ENCODE measurements around the gene ACIN1.
A peak's percentile ranks its signal among the peaks of the same experiment; 100 is the strongest.

The ACIN1 gene

DNA sequence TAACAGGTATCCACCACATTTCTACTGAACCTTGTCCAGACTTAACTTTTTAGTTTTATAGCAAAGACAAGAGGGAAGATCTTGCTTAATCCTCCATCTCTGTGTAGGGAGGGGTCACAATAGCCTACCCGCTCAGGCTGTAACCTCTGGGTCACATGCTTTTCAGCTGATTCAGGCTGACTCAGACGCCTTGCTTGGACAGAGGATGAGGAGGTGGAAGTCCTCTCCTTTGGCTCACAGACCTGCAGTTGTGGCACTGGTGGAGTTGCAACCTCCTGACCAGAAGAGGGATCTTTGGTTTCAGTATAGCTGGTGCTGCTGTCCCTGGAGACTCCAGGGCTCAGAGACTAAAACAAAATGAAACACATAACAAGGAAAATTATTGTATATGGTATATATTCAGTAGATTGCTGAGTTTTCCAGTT is 16.2 kb downstream of the ACIN1 start:
- peak; percentile 99 for DNase-seq (ENCODE audit: low read depth)

DNA sequence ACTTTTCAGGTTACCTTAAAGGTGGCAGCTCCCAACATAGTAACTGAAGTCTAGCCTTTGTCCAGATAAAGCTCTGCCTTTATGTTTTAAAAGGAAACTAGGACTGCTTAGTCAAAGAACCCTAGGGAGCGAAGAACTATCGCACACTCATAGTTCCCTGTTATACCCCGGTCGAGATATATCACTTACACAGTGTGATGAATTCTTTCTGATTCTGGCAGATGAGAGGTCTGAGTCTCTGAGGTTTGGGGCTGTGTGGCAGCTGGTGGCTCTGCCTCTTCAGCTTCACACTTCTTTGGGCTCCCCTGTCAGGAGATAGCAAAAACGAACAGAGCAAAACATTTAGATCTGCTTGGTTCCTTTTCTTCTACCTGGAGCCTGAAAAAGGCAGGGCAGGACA is 17.0 kb downstream of the ACIN1 start:
- no peak for DNase-seq (ENCODE audit: low read depth)

DNA sequence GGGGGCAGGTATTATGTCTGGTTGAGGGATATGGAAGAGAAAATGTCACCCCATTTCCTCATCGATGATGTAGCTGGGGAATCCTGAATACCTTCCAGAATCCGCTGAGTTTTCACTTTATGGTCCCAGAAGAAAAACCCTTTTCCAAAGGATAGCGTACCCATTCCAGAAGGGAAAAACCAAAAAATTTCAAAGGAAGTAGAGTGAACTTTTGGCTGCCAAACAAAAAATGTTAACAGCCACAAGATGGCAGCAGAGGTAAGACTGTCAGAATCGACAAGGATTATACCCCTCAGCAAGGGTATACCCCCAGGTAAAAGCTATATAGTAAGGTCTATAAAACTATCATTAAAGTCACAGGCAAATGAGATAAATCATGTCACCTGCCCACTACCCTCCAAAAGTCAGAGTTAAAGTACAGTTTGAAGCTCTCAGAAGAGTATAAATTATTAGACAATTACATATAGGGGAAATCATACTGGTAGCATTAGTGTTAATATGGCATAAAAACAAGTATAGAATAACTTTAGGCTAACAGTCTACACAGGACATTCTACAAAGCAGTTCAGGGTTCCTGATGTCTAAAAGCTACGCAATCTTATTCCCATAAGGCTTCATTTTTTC is 18.0 kb downstream of the ACIN1 start:
- peak; percentile 55 for DNase-seq (ENCODE audit: low read depth)

DNA sequence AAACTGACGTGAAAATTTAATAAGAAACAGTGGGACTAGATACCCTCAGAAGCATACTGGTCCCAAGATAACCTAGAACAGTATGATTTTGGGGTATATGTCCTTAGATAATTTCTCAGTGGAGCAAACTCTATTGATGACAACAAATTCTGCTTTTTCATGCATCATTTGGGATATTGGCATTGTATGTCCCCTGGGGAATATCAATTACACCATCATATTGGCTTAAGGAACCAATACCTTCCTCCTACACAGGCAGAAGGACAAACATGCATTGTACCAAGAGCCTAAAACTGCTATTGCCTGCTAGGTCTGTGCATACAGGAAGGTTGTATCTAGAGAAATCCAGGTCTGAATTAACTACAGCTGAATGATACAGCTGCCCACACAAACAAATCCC is 20.0 kb downstream of the ACIN1 start:
- DNase-seq (ENCODE audit: low read depth) = no peak

DNA sequence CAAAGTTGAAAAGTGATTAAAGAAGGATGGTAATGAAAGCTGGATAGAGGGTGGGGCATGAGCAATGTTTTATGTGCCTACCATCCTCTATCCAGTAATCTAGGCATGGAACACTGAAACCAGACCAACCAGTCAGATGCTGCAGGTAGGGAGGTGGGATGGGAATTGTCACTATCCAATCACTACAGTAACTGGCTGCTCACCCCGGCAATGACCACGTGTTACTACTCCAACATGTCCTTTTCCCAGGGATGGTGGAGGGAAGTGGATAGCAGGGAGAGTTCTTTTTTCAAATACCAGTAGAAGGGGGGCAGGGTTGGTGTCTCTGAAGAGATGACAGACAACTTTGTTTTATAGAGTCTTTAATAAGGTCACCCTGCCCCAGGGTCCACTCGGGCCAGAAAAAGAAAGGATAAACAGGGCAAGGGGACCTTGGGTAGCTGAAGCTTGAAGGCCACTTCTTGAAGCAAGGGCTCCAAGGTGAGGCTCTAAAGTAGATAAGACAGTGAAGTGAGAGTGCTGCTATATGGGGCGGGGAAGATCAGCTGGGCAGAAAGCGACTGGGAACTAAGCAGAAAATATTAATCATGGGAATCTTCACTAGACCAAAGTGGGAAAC is 22.9 kb downstream of the ACIN1 start:
- DNase-seq (ENCODE audit: low read depth) = peak; percentile 33

DNA sequence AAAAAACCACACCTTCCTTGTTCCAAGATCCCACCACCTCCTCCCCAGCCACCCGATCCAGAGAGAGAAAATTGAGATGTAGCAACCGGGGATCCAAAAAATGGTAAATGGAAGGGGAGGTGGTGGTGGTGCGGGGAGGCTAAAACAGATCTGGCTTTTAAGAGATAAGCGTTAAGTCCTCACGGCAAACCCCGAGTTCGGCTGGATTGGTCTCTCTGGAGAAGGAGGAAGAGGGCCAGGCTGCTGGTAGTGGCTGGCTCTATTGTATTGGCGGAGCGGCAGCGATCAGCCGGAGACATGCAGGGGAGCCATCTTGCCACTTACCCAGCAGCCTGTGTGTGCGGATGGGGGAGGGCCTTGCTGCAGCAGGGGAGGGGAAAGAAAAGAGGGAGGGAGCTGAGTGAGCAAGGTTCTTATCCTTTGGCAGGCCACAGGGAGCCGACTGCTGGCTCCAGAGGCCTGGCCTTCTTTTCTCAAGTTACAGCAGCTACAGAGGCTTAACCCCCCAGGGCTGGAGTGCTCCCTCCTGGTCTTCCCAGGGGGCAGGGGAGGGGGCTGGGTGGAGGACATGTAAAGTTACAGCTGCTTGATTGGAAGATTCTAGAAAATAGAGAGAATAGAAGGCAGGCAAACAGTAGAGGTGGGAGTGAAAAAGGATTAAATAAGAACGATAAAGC is 23.6 kb downstream of the ACIN1 start:
- peak; percentile 93 for DNase-seq (ENCODE audit: low read depth)

DNA sequence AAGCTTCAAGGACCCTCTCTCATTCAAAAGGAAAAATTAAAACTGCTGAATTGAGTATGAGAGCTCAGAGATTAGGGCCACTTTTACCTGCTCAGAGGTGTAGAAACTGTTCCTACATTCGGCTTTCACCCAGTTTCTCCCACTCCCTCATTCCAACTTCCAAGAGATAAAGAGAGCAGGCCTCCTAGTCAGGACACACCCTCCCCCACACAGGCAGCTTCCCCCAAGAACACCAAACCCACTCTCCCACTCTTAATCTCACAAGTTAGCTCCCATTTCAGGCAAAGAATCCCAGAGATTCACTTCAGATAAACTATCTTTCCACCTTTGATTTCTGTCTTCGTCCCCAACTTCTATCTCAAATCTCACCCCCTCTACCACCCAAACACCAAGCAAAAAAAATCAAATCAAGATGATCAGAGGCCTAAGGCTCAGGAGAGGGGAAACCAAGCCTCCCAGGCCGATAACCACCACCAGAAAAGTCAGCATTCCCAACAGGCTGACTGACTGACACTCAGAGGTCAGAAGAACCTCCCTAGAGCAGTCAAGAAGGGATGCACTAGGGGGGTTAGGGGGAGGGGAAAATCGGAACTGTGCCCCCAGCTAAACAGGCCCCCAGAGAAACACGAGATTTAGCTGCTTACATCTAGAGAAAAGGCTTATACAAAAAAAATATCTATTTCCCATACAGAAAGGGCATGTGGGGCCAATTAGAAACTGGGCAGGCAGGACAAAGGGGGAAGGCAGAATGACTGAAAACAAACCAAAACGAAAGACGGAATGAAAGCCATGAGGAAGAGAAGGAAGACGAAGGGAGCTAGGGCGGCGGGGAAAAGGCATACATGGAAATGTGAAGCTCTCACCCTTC is 24.4 kb downstream of the ACIN1 start:
- DNase-seq (ENCODE audit: low read depth) = peak; percentile 28

DNA sequence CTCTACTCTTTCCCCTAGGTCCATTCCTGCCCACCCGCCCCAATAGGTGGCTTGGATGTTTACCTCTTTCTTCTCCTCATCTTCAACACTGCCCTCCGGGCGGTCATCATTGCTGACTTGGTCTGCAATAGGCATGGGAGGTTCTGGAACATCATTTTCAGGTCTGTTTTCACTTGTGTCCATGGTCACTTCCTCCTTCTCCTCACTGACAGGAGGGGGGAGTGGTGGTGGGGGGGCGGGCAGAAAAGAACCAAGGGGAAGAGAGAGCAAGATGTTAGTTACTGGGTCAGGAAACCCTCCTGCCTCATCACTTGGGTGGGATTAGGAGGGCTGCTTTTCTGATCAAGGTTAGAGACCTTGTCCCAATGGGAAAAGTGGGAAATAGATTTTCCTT is 25.5 kb downstream of the ACIN1 start:
- DNase-seq (ENCODE audit: low read depth) = no peak

DNA sequence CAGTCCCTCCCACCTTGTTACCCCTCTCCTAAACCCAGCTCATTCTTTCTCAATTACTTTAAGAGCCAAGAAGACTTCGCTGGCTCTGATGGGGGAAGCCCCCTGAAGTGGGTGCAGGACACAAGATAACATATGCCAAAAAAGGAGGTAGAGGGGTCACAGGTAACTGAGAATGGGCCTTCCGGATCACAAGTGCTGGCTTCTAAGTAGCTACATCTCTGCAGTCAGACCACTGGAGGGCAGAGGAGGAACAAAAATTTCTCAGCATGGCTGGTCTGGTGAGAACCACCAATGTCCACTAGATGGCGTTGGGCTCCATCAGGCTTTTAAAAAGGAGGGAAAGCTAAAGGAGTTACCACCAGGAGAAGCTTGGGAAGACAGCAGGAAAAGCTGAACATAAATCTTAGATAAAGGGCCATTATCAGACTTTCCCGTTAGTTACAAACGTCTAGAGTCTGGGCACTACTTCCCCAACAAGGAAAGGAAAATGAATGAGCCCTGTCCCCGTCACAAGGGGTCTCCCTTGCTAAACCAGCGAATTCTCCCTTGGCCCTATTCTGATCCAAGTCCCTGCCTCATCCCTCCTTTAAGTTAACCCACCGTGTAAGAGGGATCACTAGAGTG is 26.0 kb downstream of the ACIN1 start:
- peak; percentile 93 for DNase-seq (ENCODE audit: low read depth)

DNA sequence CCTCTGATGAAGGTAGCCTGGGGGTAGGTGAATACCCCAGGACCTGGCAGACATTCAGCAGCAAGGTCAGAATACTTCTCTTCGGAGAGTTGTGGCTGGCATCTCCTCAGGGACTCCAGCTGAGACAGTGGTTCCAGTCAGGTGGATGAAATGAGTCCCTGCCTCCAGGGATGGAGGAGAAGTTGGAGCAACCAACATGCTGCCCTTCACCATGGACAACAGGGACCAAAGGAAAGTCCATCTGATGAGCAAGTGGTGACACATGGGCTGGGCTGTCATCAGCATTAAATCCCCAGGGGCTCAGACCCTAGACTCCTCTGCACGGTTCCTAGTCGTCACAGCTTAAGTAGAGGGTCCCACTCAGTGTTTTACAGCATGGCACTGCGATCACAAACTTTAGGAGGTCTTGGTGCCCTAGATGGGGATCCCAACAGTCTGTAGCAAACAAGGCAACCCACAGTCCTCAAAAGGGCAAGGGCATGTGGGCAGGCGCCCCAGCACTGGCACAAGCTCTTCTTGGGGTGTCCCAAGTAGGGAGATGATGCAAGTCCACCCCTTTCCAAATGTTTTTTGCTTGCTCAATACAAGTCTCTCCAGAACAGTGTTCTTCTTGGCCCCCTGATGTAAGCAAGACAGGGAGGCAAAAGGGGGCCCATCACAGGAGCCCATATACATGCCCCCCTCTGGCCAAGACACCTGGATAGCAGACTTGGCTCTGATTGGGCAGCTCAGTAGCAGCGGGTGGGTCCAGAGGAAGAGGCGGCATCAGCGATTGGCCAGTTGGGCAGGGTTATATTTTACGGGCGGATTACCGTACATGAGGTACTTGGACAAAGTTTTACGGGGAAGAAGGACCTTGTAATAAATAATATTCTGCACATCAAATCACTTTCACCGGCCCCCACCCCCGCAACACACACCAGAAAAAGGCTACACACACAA is 26.8 kb downstream of the ACIN1 start:
- peak; percentile 18 for DNase-seq (ENCODE audit: low read depth)

DNA sequence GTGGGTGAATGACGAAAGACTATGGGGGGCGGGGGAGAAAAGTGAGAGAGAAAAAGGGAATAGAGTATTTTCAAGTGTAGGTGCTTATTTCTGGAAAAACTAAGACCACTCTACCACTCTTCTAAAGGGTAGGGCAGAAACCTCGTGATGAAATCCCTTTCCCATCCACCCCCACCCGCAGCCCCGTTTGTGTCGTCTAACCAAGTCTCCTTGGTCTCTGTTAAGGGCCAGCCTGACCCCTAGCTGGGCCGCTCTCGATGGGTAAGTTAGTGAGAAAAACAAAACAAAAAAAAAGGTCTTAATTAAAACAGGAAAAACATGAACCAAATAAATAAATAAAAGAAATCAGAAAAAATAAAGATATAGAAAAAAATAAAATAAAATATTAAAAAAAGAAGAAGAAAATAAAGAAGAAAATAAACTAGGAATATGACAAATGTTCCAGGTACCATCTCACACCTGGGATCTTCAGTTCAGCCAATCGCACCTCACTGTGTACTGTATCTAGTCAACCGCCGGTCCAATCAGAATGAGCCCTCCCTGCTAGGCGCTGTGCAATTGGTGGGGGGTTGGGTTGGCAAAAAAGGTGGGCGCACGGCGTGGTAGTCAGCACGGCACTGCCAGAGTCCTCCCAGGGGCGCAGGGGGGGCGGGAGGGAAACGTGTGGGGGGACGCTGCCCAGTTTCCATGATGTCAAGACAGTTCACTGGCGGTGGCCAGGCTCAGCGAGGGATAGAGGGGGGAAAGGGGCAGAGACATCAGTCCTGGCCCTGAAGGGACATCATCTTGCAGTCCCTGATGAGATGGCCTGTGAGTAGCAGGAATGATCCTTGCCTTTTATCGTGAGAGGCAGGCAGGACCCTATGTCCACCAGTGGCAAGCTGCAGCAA is 27.8 kb downstream of the ACIN1 start:
- no peak for DNase-seq (ENCODE audit: low read depth)

DNA sequence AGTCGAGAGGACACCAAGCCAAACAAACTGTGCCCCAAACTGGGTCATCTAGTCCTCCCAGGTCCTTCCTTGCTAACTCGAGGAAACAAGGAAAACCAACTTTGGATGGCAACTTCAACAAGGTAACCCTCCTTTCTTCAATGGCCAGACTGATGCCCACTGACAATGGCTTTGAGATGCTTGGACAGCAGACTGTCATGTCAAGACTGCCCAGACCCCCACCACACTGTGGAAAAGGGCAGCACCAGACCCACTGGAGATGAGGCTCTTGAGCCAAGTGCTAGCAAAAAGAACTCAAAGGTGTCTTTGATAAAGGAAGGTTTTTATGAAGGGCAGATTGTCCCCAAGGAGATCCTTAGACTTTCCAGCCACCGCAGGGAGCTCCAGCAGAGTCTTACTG is 28.6 kb downstream of the ACIN1 start:
- DNase-seq (ENCODE audit: low read depth) = no peak

DNA sequence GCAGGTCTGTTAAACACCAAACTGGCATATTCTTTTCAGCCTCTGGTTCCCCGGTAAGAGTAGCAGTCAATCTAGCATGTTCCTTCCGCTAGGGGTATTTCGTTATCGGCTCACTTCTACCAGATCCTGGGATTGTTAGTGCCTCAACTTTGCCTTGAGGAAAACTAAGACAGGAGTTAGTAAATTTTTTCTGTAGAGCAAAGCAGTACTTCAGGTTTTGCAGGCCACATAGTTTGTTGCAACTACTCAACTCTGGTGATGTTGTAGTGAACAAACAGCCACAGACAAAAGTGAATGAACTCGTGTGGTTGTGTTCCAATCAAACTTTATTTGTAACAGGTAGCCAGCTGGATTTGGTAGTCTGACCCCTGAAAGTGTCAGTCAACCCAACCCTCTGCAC is 31.3 kb downstream of the ACIN1 start:
- no peak for DNase-seq (ENCODE audit: low read depth)

DNA sequence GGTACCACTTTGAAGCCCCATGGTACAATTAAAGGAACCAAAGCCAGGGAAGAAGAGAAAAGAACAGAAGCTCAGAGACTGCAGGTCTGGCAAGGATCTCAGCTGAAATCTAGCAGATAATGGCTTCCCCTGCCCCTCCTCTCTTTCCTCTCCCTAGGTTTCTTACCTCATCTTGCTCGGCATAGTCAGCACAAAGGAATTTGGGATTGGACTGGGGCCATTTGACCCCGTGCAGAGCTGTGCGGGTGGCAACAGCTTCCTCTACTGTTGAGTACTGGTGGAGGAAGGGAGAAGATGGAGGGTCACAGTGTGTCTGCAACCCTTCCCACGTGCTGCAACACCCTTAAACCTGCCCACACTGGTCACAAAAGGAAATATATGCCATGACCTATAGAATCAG is 32.9 kb downstream of the ACIN1 start:
- peak; percentile 97 for DNase-seq (ENCODE audit: low read depth)

DNA sequence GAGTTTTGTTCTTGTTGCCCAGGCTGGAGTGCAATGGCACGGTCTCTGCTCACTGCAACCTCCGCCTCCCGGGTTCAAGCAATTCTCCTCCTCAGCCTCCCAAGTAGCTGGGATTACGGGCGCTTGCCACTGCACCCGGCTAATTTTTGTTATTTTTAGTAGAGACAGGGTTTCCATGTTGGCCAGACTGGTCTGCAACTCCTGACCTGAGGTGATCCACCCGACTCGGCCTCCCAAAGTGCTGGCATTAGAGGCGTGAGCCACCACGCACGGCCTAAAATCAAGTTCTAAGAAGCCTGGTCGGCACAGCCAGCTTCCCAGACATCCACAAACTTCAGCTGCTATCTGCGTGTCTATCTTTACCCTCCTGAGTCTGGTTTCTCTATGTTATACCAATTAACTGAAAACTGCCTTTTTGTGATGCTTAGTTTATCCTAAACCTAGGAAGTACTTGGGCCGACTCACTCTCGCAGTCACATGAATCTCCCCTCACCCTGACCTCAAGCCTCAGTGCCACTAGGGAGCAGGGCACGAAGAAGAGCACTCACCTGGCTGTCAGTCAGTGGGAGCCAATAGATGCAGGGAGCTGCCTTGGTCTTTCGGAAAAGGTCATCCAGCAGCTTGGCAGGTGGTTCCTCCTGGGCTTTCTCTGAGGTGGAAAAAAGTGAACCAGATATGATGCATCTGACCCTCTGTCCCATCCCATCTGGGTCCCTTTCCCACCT is 34.2 kb downstream of the ACIN1 start:
- DNase-seq (ENCODE audit: low read depth) = no peak

DNA sequence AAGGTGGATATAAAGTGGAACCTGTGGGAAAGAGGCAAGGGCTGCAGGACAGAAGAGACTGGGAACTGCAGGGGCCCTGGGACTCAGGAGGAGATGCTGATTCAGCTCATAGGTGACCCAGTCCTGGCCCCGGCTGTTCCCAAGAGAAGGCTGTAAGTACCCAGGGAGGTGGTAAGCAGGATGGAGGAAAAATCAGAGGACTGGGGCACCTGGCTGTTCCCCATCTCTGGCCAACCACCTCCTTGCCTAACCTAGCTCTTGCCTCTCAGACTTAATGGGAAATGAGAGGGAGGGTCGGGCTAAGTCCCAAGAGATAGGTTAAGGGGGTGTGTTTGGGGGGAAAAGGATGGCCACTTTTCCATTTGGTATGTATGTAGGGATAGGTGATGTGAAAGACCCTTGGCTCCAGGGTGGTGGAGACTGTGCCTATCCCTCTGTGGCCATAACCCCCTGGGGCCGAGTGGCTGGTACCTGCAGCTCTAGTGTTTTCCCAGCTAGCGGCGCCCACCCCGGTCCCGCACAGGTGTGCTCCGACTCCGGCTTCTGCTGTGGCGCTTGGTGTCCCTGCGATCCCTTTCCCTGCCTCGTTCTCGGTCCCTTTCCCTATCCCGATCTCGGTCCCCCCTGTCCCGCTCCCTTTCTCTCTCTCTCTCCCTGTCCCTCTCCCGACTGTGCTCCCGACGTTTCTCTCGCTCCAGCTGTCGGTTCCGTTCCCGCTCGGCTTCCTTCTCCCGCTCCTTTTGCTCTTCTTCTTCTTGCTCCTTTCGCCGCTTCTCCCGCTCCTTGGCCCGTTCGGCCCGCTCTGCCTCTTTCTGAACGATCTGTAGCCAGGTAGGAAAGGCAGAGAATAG is 36.1 kb downstream of the ACIN1 start:
- no peak for DNase-seq (ENCODE audit: low read depth)

DNA sequence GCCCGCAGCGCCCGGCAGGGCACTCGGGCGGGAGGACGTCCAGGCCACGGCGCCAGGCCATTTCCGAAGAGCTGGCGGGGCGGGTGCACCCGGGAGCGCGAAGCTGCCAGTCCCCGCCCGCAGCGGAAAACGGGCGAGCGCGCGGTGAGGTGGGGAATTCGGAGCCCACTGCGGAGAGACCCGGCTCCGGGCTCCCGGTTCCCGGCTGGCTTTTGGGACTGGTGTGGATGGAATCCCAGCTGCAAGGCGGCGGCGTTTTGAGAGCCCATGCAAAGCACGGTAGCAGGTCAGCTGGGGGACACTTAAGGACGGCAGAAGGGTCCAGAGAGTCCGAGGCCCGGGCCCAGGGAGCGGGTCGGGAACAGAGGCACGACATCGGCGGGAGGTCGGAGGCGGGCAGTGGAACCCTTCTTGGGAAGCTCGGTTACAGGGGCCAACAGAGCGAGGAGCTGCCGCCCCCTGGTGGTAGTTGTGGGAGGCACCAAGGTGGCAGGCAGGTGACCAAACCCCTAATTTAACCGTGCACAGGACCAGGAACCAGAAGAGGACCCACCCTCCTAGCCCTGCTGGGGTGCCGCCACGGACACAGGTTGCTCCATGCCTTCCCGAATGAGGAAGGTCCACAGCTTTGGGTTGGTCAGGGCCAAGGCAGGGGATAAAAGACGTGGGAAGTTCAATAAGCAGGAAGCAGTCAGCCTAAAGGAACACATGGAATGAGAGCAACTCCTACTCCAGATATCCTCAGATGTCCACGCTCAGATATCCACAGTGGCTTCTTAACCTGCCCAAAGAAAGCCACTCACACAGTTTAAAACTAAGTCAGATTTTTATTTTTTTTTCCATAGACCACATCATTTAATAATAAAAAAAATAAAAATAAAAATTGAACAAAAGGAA is 36.9 kb downstream of the ACIN1 start:
- peak; percentile 84 for DNase-seq (ENCODE audit: low read depth)
